ENCODE measurements around the gene ALG8. TPM values are rescaled to one million over a fixed set of nuclear protein-coding genes. Genes with fewer than 3 reads are reported as not detected.

The ALG8 gene
- total and polyA plus RNA-seq, 2 of the 8 experiments (the other 6 are each of a cell fraction or from before 2014, with no cell fraction given): 66.7 to 84.3 TPM

- TF ChIP-seq TBP (IDR thresholded peaks at IDR 0.05; ENCODE audit: low read depth, low read length): peak; percentile 92
- TF ChIP-seq PHF8 (conservative IDR thresholded peaks at IDR 0.05; ENCODE audit: low read depth, low read length): peak; percentile 92
- TF ChIP-seq SRF (IDR thresholded peaks at IDR 0.05; ENCODE audit: low read depth, low read length): peak; percentile 47; the same call in 1 of the 2 replicates
- TF ChIP-seq YY1 (IDR thresholded peaks at IDR 0.05; ENCODE audit: low read depth, low read length): peak; percentile 74; the same call in 1 of the 2 replicates
- TF ChIP-seq SAP30 (IDR thresholded peaks at IDR 0.05; ENCODE audit: insufficient read depth, insufficient replicate concordance, low read length): peak; percentile 52
- TF ChIP-seq USF2 (IDR thresholded peaks at IDR 0.05; ENCODE audit: low read length): no peak
- peak; percentile 74 for TF ChIP-seq KDM4A (IDR thresholded peaks at IDR 0.05; ENCODE audit: low read depth, low read length, severe bottlenecking)
- TF ChIP-seq POLR2A (IDR thresholded peaks at IDR 0.05; ENCODE audit: control extremely low read depth in 1 of 2, low read depth in 2 of 2, low read length in 2 of 2): peak; percentile 85 to 98
- no peak for TF ChIP-seq HDAC6 (IDR thresholded peaks at IDR 0.05; ENCODE audit: low read depth, low read length)
- TF ChIP-seq CREB1 (IDR thresholded peaks at IDR 0.05): peak; percentile 59; the same call in 1 of the 2 replicates
- TF ChIP-seq CHD2 (IDR thresholded peaks at IDR 0.05; ENCODE audit: low read length): peak; percentile 36; the same call in 1 of the 2 replicates
- TF ChIP-seq E2F6 (IDR thresholded peaks at IDR 0.05): peak; percentile 78
- no peak for TF ChIP-seq CBX5 (IDR thresholded peaks at IDR 0.05; ENCODE audit: low read depth, low read length)
- 0 out of 2 replicates have a peak, but pooled peaks have one; percentile 44 for TF ChIP-seq EGR1 (IDR thresholded peaks at IDR 0.05; ENCODE audit: borderline replicate concordance, low read depth, low read length)
- no peak for TF ChIP-seq CHD1 (IDR thresholded peaks at IDR 0.05; ENCODE audit: low read depth, low read length)
- TF ChIP-seq SIN3A (conservative IDR thresholded peaks at IDR 0.05 in 1 of 2, IDR thresholded peaks at IDR 0.05 in 1 of 2; ENCODE audit: low read depth in 1 of 2, low read length in 2 of 2): peak; percentile 49 to 77; a peak in 2 of 4 replicates
- TF ChIP-seq GABPA (IDR thresholded peaks at IDR 0.05; ENCODE audit: borderline replicate concordance, insufficient read depth, low read length): peak; percentile 90
- TF ChIP-seq ATF3 (IDR thresholded peaks at IDR 0.05; ENCODE audit: insufficient read depth, low read depth, low read length): no peak
- TF ChIP-seq SIX5 (IDR thresholded peaks at IDR 0.05; ENCODE audit: low read depth, low read length): peak; percentile 18; the same call in 1 of the 2 replicates
- 0 out of 2 replicates have a peak, but pooled peaks have one; percentile 41 for TF ChIP-seq TCF12 (IDR thresholded peaks at IDR 0.05; ENCODE audit: low read depth, low read length)
- peak; percentile 78; the same call in 1 of the 2 replicates for TF ChIP-seq KDM5A (IDR thresholded peaks at IDR 0.05; ENCODE audit: low read length)
These were observed 60.0 kb downstream of the ALG8 start, which contains the start of gene NDUFC2 (continued) for GRCh38 chr11:78079232-78080083.
